ENCODE data around the gene LCE1C. TPM values are rescaled to one million over a fixed set of nuclear protein-coding genes. Genes with fewer than 3 reads are reported as not detected.

Gene LCE1C
- total and polyA plus RNA-seq, 2 donors (not counting 3 experiments of a cell fraction or from before 2014, with no cell fraction given) = not detected

DNA sequence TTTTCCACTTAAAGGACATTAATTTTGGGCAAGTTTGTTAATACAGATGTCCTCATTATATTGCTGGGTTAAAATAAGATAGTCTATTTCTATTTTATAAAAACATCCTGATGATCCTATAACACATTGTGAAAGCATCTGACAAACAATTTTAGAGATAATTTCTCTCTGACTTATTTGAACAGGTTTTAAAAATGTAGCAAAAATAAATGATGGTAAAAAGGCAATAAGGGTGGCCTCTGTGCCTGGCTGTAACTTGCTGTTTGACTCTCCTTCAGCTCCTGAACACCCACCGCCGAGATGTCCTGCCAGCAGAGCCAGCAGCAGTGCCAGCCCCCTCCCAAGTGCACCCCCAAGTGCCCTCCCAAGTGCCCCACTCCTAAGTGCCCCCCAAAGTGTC is 20.7 kb upstream of the LCE1C start, which contains the start of gene LCE1A:
Gene LCE1A (plus strand): TSS at position 301 of the 400 bp plus-strand sequence. CDS start 0 bp downstream, at position 301.
- DNase-seq (ENCODE audit: low read depth, low spot score) = no peak
- Histone ChIP-seq H2AFZ (ENCODE audit: low read depth, low read length) (no peak within 1 kb of the TSS), H3K79me2 (ENCODE audit: control insufficient read depth, insufficient read depth, low read length) (no peaks in the 10 kb centered on the region), H3K4me2 (ENCODE audit: insufficient read depth, low read length) (no peak within 1 kb of the TSS), H3K27ac (ENCODE audit: insufficient read depth, low read depth, low read length) (no peak within 1 kb of the TSS), H3K4me3 (replicated peaks in 1 of 3; ENCODE audit: insufficient read depth in 1 of 3, low read depth in 1 of 3, low read length in 3 of 3) (no peak within 1 kb of the TSS), H3K9me1 (replicated peaks; ENCODE audit: control insufficient read depth, extremely low read depth, insufficient read depth, low read length) (no peaks in the 10 kb centered on the region), H4K20me1 (replicated peaks; ENCODE audit: control insufficient read depth, extremely low read depth, insufficient read depth, low read length) (no peaks in the 10 kb centered on the region), H3K4me1 (ENCODE audit: control insufficient read depth, extremely low read depth, insufficient read depth, low read length) (no peaks in the 10 kb centered on the region), H3K9me3 (replicated peaks; ENCODE audit: control insufficient read depth, insufficient read depth, low read length) (no peaks in the 10 kb centered on the region), H3K9ac (replicated peaks; ENCODE audit: extremely low read depth, insufficient read depth, low read length) (no peak within 1 kb of the TSS), H3K36me3 (ENCODE audit: control insufficient read depth in 2 of 2, extremely low read depth in 1 of 2, insufficient read depth in 2 of 2, low read length in 2 of 2) (no peaks in the 10 kb centered on the region), H3K27me3 (ENCODE audit: control insufficient read depth in 2 of 2, insufficient read depth in 2 of 2, low read length in 2 of 2) (no peaks in the 10 kb centered on the region)
- no peak for FAIRE-seq
- BruUV-seq (replicated peaks) = no TSS peak
- ChIA-PET CTCF (no interaction called here), POLR2A (no interaction called here)
- dilution Hi-C loops (cut with MboI; ENCODE audit: extremely low pct_ligation_motif_present, low sequenced_read_pairs) = no loop called here
- TF ChIP-seq, protein P1, sequence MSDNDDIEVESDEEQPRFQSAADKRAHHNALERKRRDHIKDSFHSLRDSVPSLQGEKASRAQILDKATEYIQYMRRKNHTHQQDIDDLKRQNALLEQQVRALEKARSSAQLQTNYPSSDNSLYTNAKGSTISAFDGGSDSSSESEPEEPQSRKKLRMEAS (IDR thresholded peaks at IDR 0.05; ENCODE audit: insufficient read depth, insufficient read length) = no peak
- no peak for TF ChIP-seq GATA2 (IDR thresholded peaks at IDR 0.05; ENCODE audit: insufficient read depth, insufficient read length, low read depth, low read length)
- no peak for TF ChIP-seq FOS (IDR thresholded peaks at IDR 0.05; ENCODE audit: borderline replicate concordance, insufficient read depth, low read length)
- TF ChIP-seq, protein P2, sequence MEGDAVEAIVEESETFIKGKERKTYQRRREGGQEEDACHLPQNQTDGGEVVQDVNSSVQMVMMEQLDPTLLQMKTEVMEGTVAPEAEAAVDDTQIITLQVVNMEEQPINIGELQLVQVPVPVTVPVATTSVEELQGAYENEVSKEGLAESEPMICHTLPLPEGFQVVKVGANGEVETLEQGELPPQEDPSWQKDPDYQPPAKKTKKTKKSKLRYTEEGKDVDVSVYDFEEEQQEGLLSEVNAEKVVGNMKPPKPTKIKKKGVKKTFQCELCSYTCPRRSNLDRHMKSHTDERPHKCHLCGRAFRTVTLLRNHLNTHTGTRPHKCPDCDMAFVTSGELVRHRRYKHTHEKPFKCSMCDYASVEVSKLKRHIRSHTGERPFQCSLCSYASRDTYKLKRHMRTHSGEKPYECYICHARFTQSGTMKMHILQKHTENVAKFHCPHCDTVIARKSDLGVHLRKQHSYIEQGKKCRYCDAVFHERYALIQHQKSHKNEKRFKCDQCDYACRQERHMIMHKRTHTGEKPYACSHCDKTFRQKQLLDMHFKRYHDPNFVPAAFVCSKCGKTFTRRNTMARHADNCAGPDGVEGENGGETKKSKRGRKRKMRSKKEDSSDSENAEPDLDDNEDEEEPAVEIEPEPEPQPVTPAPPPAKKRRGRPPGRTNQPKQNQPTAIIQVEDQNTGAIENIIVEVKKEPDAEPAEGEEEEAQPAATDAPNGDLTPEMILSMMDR (IDR thresholded peaks at IDR 0.05; ENCODE audit: extremely low read depth in 1 of 2, insufficient read depth in 1 of 2, low read depth in 1 of 2, low read length in 2 of 2) = no peak
- TF ChIP-seq POLR2A (IDR thresholded peaks at IDR 0.05; ENCODE audit: low read depth, low read length) = no peak
- no peak for TF ChIP-seq JUN (IDR thresholded peaks at IDR 0.05; ENCODE audit: borderline replicate concordance, insufficient read depth, insufficient read length, low read depth)
- no peak for TF ChIP-seq EZH2 (IDR thresholded peaks at IDR 0.05; ENCODE audit: borderline replicate concordance, low read depth, low read length, severe bottlenecking)
- TF ChIP-seq MYC (IDR thresholded peaks at IDR 0.05; ENCODE audit: low read depth, low read length) = no peak
- intact Hi-C loops (cut with micrococcal nuclease) = no loop called here

All from endothelial cell of umbilical vein (primary cell).